Measurements from ENCODE around the gene TSPYL4. TPM values are rescaled to one million over a fixed set of nuclear protein-coding genes. Genes with fewer than 3 reads are reported as not detected.
"Not testable (repeated sequence)": the region's sequence is repeated elsewhere in the genome, so short reads cannot be mapped to it uniquely, and the experiment has no call there.

TSPYL4 gene
- total RNA-seq, 2 experiments from 2014 or later = 11.8 to 12.2 TPM

DNA sequence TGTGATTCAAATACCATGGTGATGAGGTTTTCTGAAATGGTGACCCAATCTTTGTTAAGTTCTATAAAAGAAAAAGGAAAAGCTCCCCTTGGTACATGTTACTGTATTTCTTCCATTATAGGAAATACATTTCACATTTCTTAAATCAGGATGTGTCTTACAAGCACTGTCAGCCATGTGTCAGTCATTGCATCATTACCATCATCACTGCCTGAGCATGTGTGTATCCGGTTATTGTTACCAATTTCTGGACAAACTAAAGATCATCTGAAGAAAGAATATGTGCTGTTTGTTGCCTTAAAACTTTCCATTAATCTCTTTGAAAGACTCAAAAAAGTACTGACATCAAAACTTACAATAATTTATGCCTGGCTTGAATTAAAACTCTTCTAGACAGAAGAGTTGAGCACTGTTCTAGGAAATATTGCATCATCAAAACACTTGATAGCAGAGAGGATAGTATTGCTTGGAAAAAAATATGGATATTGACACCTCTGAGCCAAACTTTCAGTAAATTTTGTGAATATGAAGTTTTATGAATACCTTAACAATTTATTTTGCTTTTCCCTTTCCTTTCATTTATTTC, 33.0 kb upstream of the TSPYL4 start:
- H3K4me3 Mint-ChIP-seq = no peak overlapping the region
- ChIA-PET CTCF (interaction anchor here (0.6 to 3.5 kb wide), 45 partner anchors 9 to 362 kb away, joined by 3 to 69 read pairs (median 5); partner anchors contain the start of genes RWDD1 and TSPYL1), POLR2A (no interaction called here)
- H3K4me1 Mint-ChIP-seq (ENCODE audit: low read depth) = no peaks in the 10 kb centered on the region
- no peak overlapping the region for H3K27ac Mint-ChIP-seq
- intact Hi-C loops (cut with micrococcal nuclease) = loop anchor here (1.0 to 10.0 kb wide), 2 partner anchors 245 to 278 kb away; no protein-coding TSS in a partner anchor
- DNase-seq (no peak), ATAC-seq (no peak)
- H3K36me3 Mint-ChIP-seq (ENCODE audit: low read depth) = no peaks in the 10 kb centered on the region
- TF ChIP-seq, protein P1, sequence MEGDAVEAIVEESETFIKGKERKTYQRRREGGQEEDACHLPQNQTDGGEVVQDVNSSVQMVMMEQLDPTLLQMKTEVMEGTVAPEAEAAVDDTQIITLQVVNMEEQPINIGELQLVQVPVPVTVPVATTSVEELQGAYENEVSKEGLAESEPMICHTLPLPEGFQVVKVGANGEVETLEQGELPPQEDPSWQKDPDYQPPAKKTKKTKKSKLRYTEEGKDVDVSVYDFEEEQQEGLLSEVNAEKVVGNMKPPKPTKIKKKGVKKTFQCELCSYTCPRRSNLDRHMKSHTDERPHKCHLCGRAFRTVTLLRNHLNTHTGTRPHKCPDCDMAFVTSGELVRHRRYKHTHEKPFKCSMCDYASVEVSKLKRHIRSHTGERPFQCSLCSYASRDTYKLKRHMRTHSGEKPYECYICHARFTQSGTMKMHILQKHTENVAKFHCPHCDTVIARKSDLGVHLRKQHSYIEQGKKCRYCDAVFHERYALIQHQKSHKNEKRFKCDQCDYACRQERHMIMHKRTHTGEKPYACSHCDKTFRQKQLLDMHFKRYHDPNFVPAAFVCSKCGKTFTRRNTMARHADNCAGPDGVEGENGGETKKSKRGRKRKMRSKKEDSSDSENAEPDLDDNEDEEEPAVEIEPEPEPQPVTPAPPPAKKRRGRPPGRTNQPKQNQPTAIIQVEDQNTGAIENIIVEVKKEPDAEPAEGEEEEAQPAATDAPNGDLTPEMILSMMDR (IDR thresholded peaks at IDR 0.05) = no peak
- no peaks in the 10 kb centered on the region for H3K27me3 Mint-ChIP-seq
- no peaks in the 10 kb centered on the region for H3K9me3 Mint-ChIP-seq

DNA sequence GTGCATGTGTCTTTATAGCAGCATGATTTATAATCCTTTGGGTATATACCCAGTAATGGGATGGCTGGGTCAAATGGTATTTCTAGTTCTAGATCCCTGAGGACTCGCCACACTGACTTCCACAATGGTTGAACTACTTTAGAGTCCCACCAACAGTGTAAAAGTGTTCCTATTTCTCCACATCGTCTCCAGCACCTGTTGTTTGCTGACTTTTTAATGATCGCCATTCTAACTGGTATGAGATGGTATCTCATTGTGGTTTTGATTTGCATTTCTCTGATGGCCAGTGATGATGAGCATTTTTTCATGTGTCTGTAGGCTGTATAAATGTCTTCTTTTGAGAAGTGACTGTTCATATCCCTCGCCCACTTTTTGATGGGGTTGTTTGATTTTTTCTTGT, 31.1 kb upstream of the TSPYL4 start:
- not testable (repeated sequence) for ATAC-seq
- intact Hi-C loops (cut with micrococcal nuclease) = loop anchor here (10.0 kb wide), 1 partner anchor 280 kb away; no protein-coding TSS in a partner anchor
- peaks cover 11% of the 10 kb centered on the region for H3K4me1 Mint-ChIP-seq (ENCODE audit: low read depth)

DNA sequence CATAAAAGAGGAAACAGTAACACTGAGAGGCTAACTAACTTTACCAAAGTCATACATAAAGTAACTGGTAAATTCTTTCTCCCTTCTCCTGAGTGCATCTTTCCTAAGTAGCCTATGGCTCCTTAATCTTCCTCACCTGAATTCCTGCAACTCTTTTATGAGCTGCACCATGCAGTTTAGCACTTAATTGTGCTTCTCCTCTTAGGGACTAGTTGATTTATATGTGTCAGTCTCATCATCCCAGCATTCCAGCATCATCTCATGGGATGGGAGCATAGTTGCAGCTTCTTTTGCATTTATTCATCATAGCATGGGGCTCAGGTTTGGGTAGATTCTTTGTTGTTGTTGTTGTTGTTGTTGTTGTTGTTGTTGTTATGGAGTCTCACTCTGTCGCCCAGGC, 29.3 kb upstream of the TSPYL4 start:
- Mint-ChIP-seq H3K27me3 (no peaks in the 10 kb centered on the region), H3K4me3 (no peak overlapping the region), H3K27ac (no peak overlapping the region), H3K9me3 (no peaks in the 10 kb centered on the region), H3K36me3 (ENCODE audit: low read depth) (peaks cover 12% of the 10 kb centered on the region), H3K4me1 (ENCODE audit: low read depth) (peaks cover 11% of the 10 kb centered on the region)
- ATAC-seq = no peak
- ChIA-PET CTCF (no interaction called here), POLR2A (no interaction called here)
- TF ChIP-seq, protein P1 (IDR thresholded peaks at IDR 0.05) = no peak
- intact Hi-C loops (cut with micrococcal nuclease) = loop anchor here (10.0 kb wide), 1 partner anchor 282 kb away; no protein-coding TSS in a partner anchor
- no peak for DNase-seq

More for the DNA sequence above, 31.1 kb upstream of the TSPYL4 start:
- DNase-seq; H3K9me3 Mint-ChIP-seq; POLR2A ChIA-PET; H3K27ac Mint-ChIP-seq; H3K27me3 Mint-ChIP-seq; CTCF ChIA-PET; H3K4me3 Mint-ChIP-seq; H3K36me3 Mint-ChIP-seq (ENCODE audit: low read depth): not testable (repeated sequence)

DNA sequence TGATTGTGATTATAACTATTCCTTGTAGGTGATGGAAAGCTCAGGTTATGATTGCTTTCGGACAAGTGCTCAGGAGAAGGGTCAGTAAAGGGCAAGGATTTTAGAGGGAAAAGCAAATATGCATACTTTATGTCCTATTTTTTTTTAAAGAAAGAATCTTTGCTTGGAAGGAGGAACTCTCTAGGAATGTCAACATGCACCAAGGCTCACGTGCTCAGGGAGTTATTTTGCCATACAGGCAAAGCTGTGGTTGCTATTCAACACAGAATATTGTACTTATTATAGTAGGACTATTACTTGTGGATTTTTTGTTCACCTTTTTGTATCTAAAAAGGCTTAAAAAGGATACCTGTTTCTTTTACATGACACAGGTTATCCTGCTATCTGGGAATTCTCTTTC, 28.8 kb upstream of the TSPYL4 start:
- CTCF ChIA-PET = no interaction called here
- POLR2A ChIA-PET = no interaction called here
- no peak for ATAC-seq
- Mint-ChIP-seq H3K4me1 (ENCODE audit: low read depth) (peaks cover 13% of the 10 kb centered on the region), H3K9me3 (no peaks in the 10 kb centered on the region), H3K4me3 (no peak overlapping the region), H3K27ac (no peak overlapping the region), H3K36me3 (ENCODE audit: low read depth) (peaks cover 17% of the 10 kb centered on the region), H3K27me3 (no peaks in the 10 kb centered on the region)
- TF ChIP-seq, protein P1 (IDR thresholded peaks at IDR 0.05) = no peak
- DNase-seq = no peak
- intact Hi-C loops (cut with micrococcal nuclease) = loop anchor here (10.0 kb wide), 1 partner anchor 282 kb away; no protein-coding TSS in a partner anchor

DNA sequence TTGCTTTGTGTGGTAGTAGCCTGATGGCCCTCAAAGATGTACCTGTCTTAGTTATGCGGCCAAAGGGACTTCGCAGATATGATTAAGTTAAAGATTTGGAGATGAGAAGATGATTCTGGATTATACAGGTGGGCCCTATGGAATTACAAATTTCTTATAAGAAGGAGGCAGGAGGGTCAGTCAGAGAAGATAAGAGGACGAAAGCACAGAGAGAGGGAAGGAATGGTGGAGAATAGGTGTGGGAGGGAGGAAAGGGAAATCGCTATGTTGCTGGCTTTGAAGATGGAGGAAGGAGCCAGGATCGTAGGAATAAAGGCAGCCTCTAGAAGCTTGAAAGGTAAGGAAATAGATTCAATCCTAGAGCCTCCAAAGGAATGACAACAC, 27.1 kb upstream of the TSPYL4 start:
- H3K36me3 Mint-ChIP-seq (ENCODE audit: low read depth) = peaks cover 31% of the 10 kb centered on the region
- no peaks in the 10 kb centered on the region for H3K27me3 Mint-ChIP-seq
- intact Hi-C loops (cut with micrococcal nuclease) = loop anchor here (10.0 kb wide), 1 partner anchor 284 kb away; no protein-coding TSS in a partner anchor
- TF ChIP-seq, protein P1 (IDR thresholded peaks at IDR 0.05) = no peak
- H3K4me1 Mint-ChIP-seq (ENCODE audit: low read depth) = peaks cover 20% of the 10 kb centered on the region
- DNase-seq = no peak
- ChIA-PET POLR2A (no interaction called here), CTCF (interaction anchor here (0.6 to 2.7 kb wide), 5 partner anchors 8 to 280 kb away, joined by 3 to 15 read pairs (median 4); no protein-coding TSS in a partner anchor)
- H3K9me3 Mint-ChIP-seq = no peaks in the 10 kb centered on the region
- H3K4me3 Mint-ChIP-seq = peak overlapping the region; percentile 96
- H3K27ac Mint-ChIP-seq = peak overlapping the region; percentile 99
- ATAC-seq = no peak
